Effector memory CD4-positive, alpha-beta T cell (primary cell): Measurements from ENCODE around the gene TMEM144.

Source experiments
- DNase-seq, 3 donors: peaks; one replicate each; pipeline ENCODE4 v3.0.0-alpha.2; 2020
- H3K27ac ChIP-seq: 2 replicates; pipeline ENCODE4 v1.7.0; 2013; ENCODE audit warnings: mild to moderate bottlenecking, low read length, moderate library complexity; ENCODE audit not compliant: insufficient read depth, poor library complexity, severe bottlenecking
- H3K27me3 ChIP-seq: replicated peaks from 2 replicates; pipeline ENCODE4 v1.7.0; 2013; ENCODE audit warnings: mild to moderate bottlenecking, low read length; ENCODE audit not compliant: insufficient read depth, control insufficient read depth, poor library complexity, severe bottlenecking
- H3K36me3 ChIP-seq: 2 replicates; pipeline ENCODE4 v1.7.0; 2013; ENCODE audit warnings: mild to moderate bottlenecking, low read length, moderate library complexity; ENCODE audit not compliant: control insufficient read depth, insufficient read depth
- H3K4me1 ChIP-seq: 2 replicates; pipeline ENCODE4 v1.7.0; 2013; ENCODE audit warnings: low read length, mild to moderate bottlenecking; ENCODE audit not compliant: control insufficient read depth, insufficient read depth, poor library complexity, severe bottlenecking
- H3K4me3 ChIP-seq: 2 replicates; pipeline ENCODE4 v1.7.0; 2013; ENCODE audit warnings: low read length, low read depth, mild to moderate bottlenecking; ENCODE audit not compliant: insufficient read depth, poor library complexity, severe bottlenecking
- H3K9me3 ChIP-seq: 2 replicates; pipeline ENCODE4 v1.7.0; 2013; ENCODE audit warnings: mild to moderate bottlenecking, low read length, moderate library complexity; ENCODE audit not compliant: control insufficient read depth

TMEM144 gene

GRCh38 chr4:158291334-158292055 lies 81.2 kb downstream of the TMEM144 start:
- H3K4me1 ChIP-seq: no peaks in the 10 kb centered on the region
- no peak overlapping the region for H3K4me3 ChIP-seq
- H3K27ac ChIP-seq: no peak overlapping the region
- DNase-seq: no peak
- no peaks in the 10 kb centered on the region for H3K27me3 ChIP-seq
- no peaks in the 10 kb centered on the region for H3K9me3 ChIP-seq
- no peaks in the 10 kb centered on the region for H3K36me3 ChIP-seq

DNA sequence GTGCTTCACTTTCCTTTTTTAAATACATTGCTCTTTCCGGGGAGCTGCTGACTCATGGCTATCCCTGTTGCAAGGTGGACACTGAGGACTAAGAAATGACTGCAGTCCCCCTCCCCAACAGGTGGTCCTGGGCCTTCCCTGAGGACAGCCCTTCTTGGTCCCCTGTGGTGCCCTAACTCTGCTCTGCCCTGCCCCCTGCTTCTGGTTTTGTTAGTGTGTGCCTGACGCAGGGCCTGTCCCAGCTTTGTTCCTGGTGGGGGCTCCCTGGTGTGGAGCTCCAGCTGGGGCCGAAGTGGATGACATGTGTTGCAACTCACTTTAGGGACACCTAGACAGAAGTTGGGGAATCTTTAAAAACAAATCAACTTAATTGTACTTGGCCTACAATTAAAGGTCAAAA lies 81.9 kb downstream of the TMEM144 start:
- Histone ChIP-seq H3K9me3 (no peaks in the 10 kb centered on the region), H3K36me3 (no peaks in the 10 kb centered on the region), H3K27me3 (no peaks in the 10 kb centered on the region), H3K4me1 (no peaks in the 10 kb centered on the region), H3K4me3 (no peak overlapping the region), H3K27ac (no peak overlapping the region)
- no peak for DNase-seq

- Histone ChIP-seq H3K27ac (no peak overlapping the region), H3K9me3 (no peaks in the 10 kb centered on the region), H3K4me1 (no peaks in the 10 kb centered on the region), H3K36me3 (no peaks in the 10 kb centered on the region), H3K4me3 (no peak overlapping the region), H3K27me3 (no peaks in the 10 kb centered on the region)
- DNase-seq: no peak
Observed at GRCh38 chr4:158295053-158295452, 84.8 kb downstream of the TMEM144 start.

GRCh38 chr4:158297866-158298265 lies 87.6 kb downstream of the TMEM144 start:
- Histone ChIP-seq H3K27me3 (no peaks in the 10 kb centered on the region), H3K4me1 (no peaks in the 10 kb centered on the region), H3K36me3 (no peaks in the 10 kb centered on the region), H3K27ac (no peak overlapping the region), H3K4me3 (no peak overlapping the region), H3K9me3 (no peaks in the 10 kb centered on the region)
- DNase-seq: no peak

DNA sequence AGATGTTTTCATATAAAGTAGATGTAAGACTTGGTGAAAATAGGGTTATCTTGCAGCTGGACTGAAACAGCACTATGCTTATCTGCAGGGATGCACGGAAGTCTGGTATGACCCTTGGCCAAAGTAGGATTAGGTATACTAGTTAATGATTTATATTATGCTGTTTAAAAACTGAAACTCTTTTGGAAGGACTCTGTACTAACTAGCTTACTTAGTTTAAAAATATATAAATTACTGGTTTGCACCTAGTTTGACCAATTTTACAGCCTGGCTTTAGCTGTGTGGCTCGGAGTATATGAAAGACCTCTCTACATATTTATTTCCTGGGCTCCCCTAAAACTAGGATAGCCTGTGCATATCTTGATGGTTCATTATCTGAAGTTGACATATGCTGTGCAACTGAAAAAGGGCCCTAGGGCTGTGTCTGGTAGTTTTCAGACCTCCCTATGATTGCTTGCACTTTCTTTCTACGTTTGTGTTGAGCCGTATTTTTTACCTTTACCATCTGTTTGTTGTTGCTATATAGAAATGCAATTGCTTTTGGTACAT lies 89.2 kb downstream of the TMEM144 start:
- DNase-seq: no peak
- Histone ChIP-seq H3K27me3 (no peaks in the 10 kb centered on the region), H3K36me3 (no peaks in the 10 kb centered on the region), H3K27ac (no peak overlapping the region), H3K9me3 (no peaks in the 10 kb centered on the region), H3K4me1 (no peaks in the 10 kb centered on the region), H3K4me3 (no peak overlapping the region)

DNA sequence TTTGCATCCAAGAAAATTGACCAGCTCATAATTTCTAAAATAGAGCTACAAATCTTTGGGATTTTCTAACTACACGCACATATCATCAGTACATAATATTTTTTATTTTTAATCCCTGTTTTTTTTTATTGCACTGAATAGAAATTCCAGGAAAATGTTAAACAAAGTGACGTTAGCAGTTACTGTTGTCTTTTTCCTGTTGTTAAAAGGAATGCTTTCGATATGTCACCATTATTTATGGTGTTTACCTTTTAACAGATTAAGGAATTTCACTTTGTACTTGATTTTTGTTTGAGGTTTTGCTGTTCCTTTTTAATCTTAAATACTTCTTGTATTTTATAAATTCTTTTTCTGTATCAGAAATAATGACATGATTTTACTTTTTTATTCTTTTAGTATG lies 89.7 kb downstream of the TMEM144 start:
- no peaks in the 10 kb centered on the region for H3K36me3 ChIP-seq
- H3K9me3 ChIP-seq: no peaks in the 10 kb centered on the region
- H3K4me1 ChIP-seq: no peaks in the 10 kb centered on the region
- DNase-seq: no peak
- no peak overlapping the region for H3K4me3 ChIP-seq
- no peaks in the 10 kb centered on the region for H3K27me3 ChIP-seq
- no peak overlapping the region for H3K27ac ChIP-seq

GRCh38 chr4:158302076-158302866 lies 92.0 kb downstream of the TMEM144 start:
- no peaks in the 10 kb centered on the region for H3K9me3 ChIP-seq
- no peak for DNase-seq
- H3K27ac ChIP-seq: no peak overlapping the region
- no peaks in the 10 kb centered on the region for H3K4me1 ChIP-seq
- no peaks in the 10 kb centered on the region for H3K27me3 ChIP-seq
- H3K36me3 ChIP-seq: no peaks in the 10 kb centered on the region
- no peak overlapping the region for H3K4me3 ChIP-seq

GRCh38 chr4:158304694-158305093 lies 94.4 kb downstream of the TMEM144 start:
- Histone ChIP-seq H3K27ac (no peak overlapping the region), H3K4me1 (no peaks in the 10 kb centered on the region), H3K4me3 (no peak overlapping the region), H3K36me3 (no peaks in the 10 kb centered on the region), H3K27me3 (no peaks in the 10 kb centered on the region), H3K9me3 (no peaks in the 10 kb centered on the region)
- no peak for DNase-seq
